Smooth muscle cell (in vitro differentiated cells): Measurements from ENCODE around the gene OR8D2. TPM values are rescaled to one million over a fixed set of nuclear protein-coding genes. Genes with fewer than 3 reads are reported as not detected.

Experiments
- DNase-seq: peaks from one replicate; lab custom pipeline; 2025; ENCODE audit not compliant: unreplicated experiment; lab: John Stamatoyannopoulos, UW
- H2AFZ ChIP-seq: fragments of 200-600 bp; sonication (generic); 2 replicates; pipeline ENCODE4 v1.6.0; 2016; ENCODE audit warnings: antibody characterized with exemption, low read depth, mild to moderate bottlenecking
- H3F3A ChIP-seq: fragments of 200-600 bp; sonication (generic); 2 replicates; pipeline ENCODE4 v1.6.0; 2017; ENCODE audit warnings: antibody characterized with exemption, low read depth
- H3K27ac ChIP-seq: fragments of 200-600 bp; sonication (generic); 2 replicates; pipeline ENCODE4 v1.5.1; 2016; ENCODE audit warnings: low read depth, mild to moderate bottlenecking
- H3K27me3 ChIP-seq: fragments of 200-600 bp; sonication (generic); 2 replicates; pipeline ENCODE4 v1.6.1; 2016; ENCODE audit warnings: low read depth, mild to moderate bottlenecking
- H3K36me3 ChIP-seq: fragments of 200-600 bp; sonication (generic); 2 replicates; pipeline ENCODE4 v1.5.1; 2016; ENCODE audit warnings: low read depth
- H3K4me1 ChIP-seq: fragments of 200-600 bp; sonication (generic); 2 replicates; pipeline ENCODE4 v1.5.1; 2016; ENCODE audit warnings: low read depth
- H3K4me2 ChIP-seq: fragments of 200-600 bp; sonication (generic); 2 replicates; pipeline ENCODE4 v1.6.0; 2016; ENCODE audit warnings: mild to moderate bottlenecking
- H3K4me3 ChIP-seq: fragments of 200-600 bp; sonication (generic); 2 replicates; pipeline ENCODE4 v1.5.1; 2016; ENCODE audit warnings: mild to moderate bottlenecking
- H3K79me2 ChIP-seq: fragments of 200-600 bp; sonication (generic); 2 replicates; pipeline ENCODE4 v1.6.0; 2016; ENCODE audit warnings: low read depth, mild to moderate bottlenecking
- H3K9ac ChIP-seq: fragments of 200-600 bp; sonication (generic); 2 replicates; pipeline ENCODE4 v1.6.0; 2016; ENCODE audit warnings: low read depth
- H3K9me3 ChIP-seq: fragments of 200-600 bp; sonication (generic); replicated peaks from 2 replicates; pipeline ENCODE4 v1.5.1; 2016; ENCODE audit warnings: low read depth
- H4K20me1 ChIP-seq: fragments of 200-600 bp; sonication (generic); 2 replicates; pipeline ENCODE4 v1.6.0; 2016; ENCODE audit warnings: low read depth
- CTCF ChIP-seq: fragments of 200-600 bp; sonication (generic); IDR thresholded peaks from 2 replicates; pipeline ENCODE4 v1.5.1; 2017; ENCODE audit warnings: borderline replicate concordance, mild to moderate bottlenecking, antibody characterized with exemption; ENCODE audit not compliant: insufficient read depth, poor library complexity, severe bottlenecking
- WGBS: methylation state at CpG from one replicate; pipeline ENCODE4 v1.1.7; 2016; ENCODE audit warnings: low lambda C conversion rate; 5-methylcytosine and 5-hydroxymethylcytosine counted together
- polyA plus RNA-seq: library from polyadenylated mRNA; unstranded; fragments of >200 nt; fragmentation: Nextera tagmentation; extraction: Ambion mirVana; gene quantifications from 2 replicates; pipeline ENCODE4 v1.2.1, GENCODE V29; 2016
- total RNA-seq: library from RNA; depleted of rRNA; stranded (reverse); fragments of >200 nt; gene quantifications from 2 replicates; pipeline ENCODE4 v1.2.3, GENCODE V29; 2014

Gene OR8D2
- total and polyA plus RNA-seq, 2 experiments from 2014 or later: not detected

- 93% methylated on average over 2 of the region's 2 CpGs for WGBS
- Histone ChIP-seq H3K36me3 (no peaks in the 10 kb centered on the region), H3K27me3 (no peaks in the 10 kb centered on the region), H3F3A (no peaks in the 10 kb centered on the region), H3K4me1 (no peaks in the 10 kb centered on the region), H3K9me3 (no peaks in the 10 kb centered on the region), H3K9ac (no peak overlapping the region), H2AFZ (no peak overlapping the region), H3K79me2 (no peaks in the 10 kb centered on the region), H3K27ac (no peak overlapping the region), H3K4me2 (no peak overlapping the region), H4K20me1 (no peaks in the 10 kb centered on the region), H3K4me3 (no peak overlapping the region)
- TF ChIP-seq CTCF: no peak
- no peak for DNase-seq
Measured at GRCh38 chr11:124340142-124340447, 20.1 kb upstream of the OR8D2 start.

- H3K4me1 ChIP-seq: no peaks in the 10 kb centered on the region
- no peaks in the 10 kb centered on the region for H3K9me3 ChIP-seq
- no peaks in the 10 kb centered on the region for H3K36me3 ChIP-seq
- no peak overlapping the region for H3K4me3 ChIP-seq
- H3K27ac ChIP-seq: no peak overlapping the region
- no peaks in the 10 kb centered on the region for H3F3A ChIP-seq
- no peaks in the 10 kb centered on the region for H3K27me3 ChIP-seq
- H2AFZ ChIP-seq: no peak overlapping the region
- TF ChIP-seq CTCF: no peak
- no peak overlapping the region for H3K4me2 ChIP-seq
- WGBS: 84% methylated on average over 6 of the region's 6 CpGs
- no peaks in the 10 kb centered on the region for H3K79me2 ChIP-seq
- H4K20me1 ChIP-seq: no peaks in the 10 kb centered on the region
- no peak for DNase-seq
- H3K9ac ChIP-seq: no peak overlapping the region
Measured at GRCh38 chr11:124339396-124340141, 19.6 kb upstream of the OR8D2 start.

DNA sequence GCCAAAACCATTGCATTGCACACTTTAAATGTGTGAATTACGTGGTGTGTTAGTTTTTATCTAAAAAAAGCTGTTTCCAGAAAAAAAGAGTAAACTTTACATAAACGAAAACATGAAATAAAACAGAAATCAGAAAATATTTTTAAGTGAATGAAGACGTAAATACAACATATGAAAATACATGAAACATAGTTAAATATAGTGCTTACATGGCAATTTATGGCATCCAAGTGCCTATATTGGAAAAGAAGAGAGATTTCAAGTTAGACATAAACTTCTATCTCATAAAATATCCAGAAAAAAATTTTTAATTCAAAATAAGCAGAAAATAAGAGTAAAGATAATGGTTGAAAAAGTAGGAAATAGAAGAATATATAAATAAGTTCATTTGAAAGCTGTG lies 11.9 kb upstream of the OR8D2 start:
- WGBS: 80% methylated on average over 3 of the region's 3 CpGs
- H3F3A ChIP-seq: no peaks in the 10 kb centered on the region

More for the DNA sequence above, 11.9 kb upstream of the OR8D2 start:
- H3K4me2 ChIP-seq: no peak overlapping the region
- no peaks in the 10 kb centered on the region for H3K79me2 ChIP-seq
- no peak for TF ChIP-seq CTCF
- H2AFZ ChIP-seq: no peak overlapping the region
- no peak overlapping the region for H3K27ac ChIP-seq
- no peak overlapping the region for H3K9ac ChIP-seq
- H3K4me1 ChIP-seq: no peaks in the 10 kb centered on the region
- H3K36me3 ChIP-seq: no peaks in the 10 kb centered on the region
- H3K4me3 ChIP-seq: no peak overlapping the region
- no peak for DNase-seq
- no peaks in the 10 kb centered on the region for H3K9me3 ChIP-seq
- no peaks in the 10 kb centered on the region for H4K20me1 ChIP-seq
- H3K27me3 ChIP-seq: no peaks in the 10 kb centered on the region
